ENCODE data around the gene MIPOL1. TPM values are rescaled to one million over a fixed set of nuclear protein-coding genes. Genes with fewer than 3 reads are reported as not detected.
A peak's percentile ranks its signal among the peaks of the same experiment; 100 is the strongest.

MIPOL1 gene
- total RNA-seq, 1 experiment from 2014 or later: 15.4 TPM

GRCh38 chr14:37170237-37170636, 27.5 kb upstream of the MIPOL1 start (continued):
- TF ChIP-seq ELF1 (IDR thresholded peaks at IDR 0.05; ENCODE audit: borderline replicate concordance, low read depth) (no peak), REST (IDR thresholded peaks at IDR 0.05; ENCODE audit: low read depth) (no peak), EZH2 (IDR thresholded peaks at IDR 0.05) (no peak)

DNA sequence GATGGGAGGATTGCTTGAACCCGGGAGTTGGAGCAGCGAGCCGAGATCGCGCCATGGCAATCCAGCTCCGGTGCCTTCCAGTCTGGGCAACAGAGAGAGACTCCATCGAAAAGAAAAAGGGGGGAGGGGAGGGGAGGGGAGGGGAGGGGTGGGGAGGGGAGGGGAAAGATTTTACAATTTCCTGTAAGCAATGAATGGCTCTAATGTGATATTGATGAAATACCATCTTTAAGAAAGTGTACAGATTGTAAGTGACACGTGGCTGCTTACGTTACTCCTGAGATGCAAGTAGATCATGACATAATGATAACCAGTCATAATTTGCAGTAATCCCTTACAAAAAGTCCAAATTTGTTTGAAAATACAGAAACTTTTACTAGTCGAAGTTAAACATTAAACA, 26.7 kb upstream of the MIPOL1 start:
- ATAC-seq (no peak), DNase-seq (ENCODE audit: low read depth, low spot score) (no peak)
- no peaks in the 10 kb centered on the region for H4K20me1 ChIP-seq (ENCODE audit: insufficient read depth)
- H3K9me3 ChIP-seq (ENCODE audit: control insufficient read depth in 1 of 2, insufficient read depth in 1 of 2, low read depth in 1 of 2, low read length in 2 of 2): no peaks in the 10 kb centered on the region
- H3K79me2 ChIP-seq (ENCODE audit: insufficient read depth, low read length): peaks cover 5% of the 10 kb centered on the region; the same call in 1 of the 2 replicates
- no peak for TF ChIP-seq CEBPB (IDR thresholded peaks at IDR 0.05; ENCODE audit: low read depth)
- no peak overlapping the region for H3K9ac ChIP-seq (ENCODE audit: low read length)
- no peak overlapping the region for H3K4me3 ChIP-seq (replicated peaks in 1 of 2; ENCODE audit: low read depth in 1 of 2, low read length in 2 of 2)
- no peaks in the 10 kb centered on the region for H3K9me2 ChIP-seq (ENCODE audit: insufficient read depth)
- ChIA-PET CTCF (no interaction called here), RAD21 (ENCODE audit: low non-redundant PET in 1 of 2, low total read pairs in 2 of 2, uncharacterized antibody in 2 of 2, unreplicated experiment in 2 of 2) (no interaction called here), POLR2A (interaction anchor here (0.9 kb wide), 1 partner anchor 30 kb away, joined by 3 read pairs; no protein-coding TSS in a partner anchor)
- intact Hi-C loops (cut with micrococcal nuclease): no loop called here
- no peak overlapping the region for H3K27ac ChIP-seq (ENCODE audit: low read depth, low read length)
- no TSS peak for BruUV-seq (replicated peaks)
- H3K27me3 ChIP-seq (ENCODE audit: insufficient read depth, low read length): no peaks in the 10 kb centered on the region
- no peak overlapping the region for H2AFZ ChIP-seq (ENCODE audit: low read depth, low read length, poor library complexity, severe bottlenecking)
- H3K4me2 ChIP-seq (ENCODE audit: low read length): no peak overlapping the region
- H3K36me3 ChIP-seq (ENCODE audit: control insufficient read depth in 1 of 2, insufficient read depth in 2 of 2, low read length in 2 of 2): no peaks in the 10 kb centered on the region
- peaks cover 6% of the 10 kb centered on the region in 2 experiments for H3K4me1 ChIP-seq (ENCODE audit: control insufficient read depth in 1 of 2, insufficient read depth in 2 of 2, low read length in 2 of 2)

- DNase-seq (ENCODE audit: low read depth, low spot score): no peak
- H3K4me3 ChIP-seq (replicated peaks in 1 of 2; ENCODE audit: low read depth in 1 of 2, low read length in 2 of 2): peak overlapping the region; percentile 88 to 89
- intact Hi-C loops (cut with micrococcal nuclease): no loop called here
- H2AFZ ChIP-seq (ENCODE audit: low read depth, low read length, poor library complexity, severe bottlenecking): peak overlapping the region; percentile 49
- ChIA-PET CTCF (no interaction called here), RAD21 (ENCODE audit: low non-redundant PET in 1 of 2, low total read pairs in 2 of 2, uncharacterized antibody in 2 of 2, unreplicated experiment in 2 of 2) (no interaction called here), POLR2A (interaction anchor here (0.9 kb wide), 1 partner anchor 29 kb away, joined by 3 read pairs; no protein-coding TSS in a partner anchor)
- ATAC-seq: peak; percentile 34
- TSS peak; percentile 53 for BruUV-seq (replicated peaks)
- H3K9me3 ChIP-seq (ENCODE audit: control insufficient read depth in 1 of 2, insufficient read depth in 1 of 2, low read depth in 1 of 2, low read length in 2 of 2): no peaks in the 10 kb centered on the region
- H3K4me1 ChIP-seq (ENCODE audit: control insufficient read depth in 1 of 2, insufficient read depth in 2 of 2, low read length in 2 of 2): peaks cover 6% of the 10 kb centered on the region in 2 experiments
- H3K27ac ChIP-seq (ENCODE audit: low read depth, low read length): peak overlapping the region; percentile 90
- peak overlapping the region; percentile 82 for H3K4me2 ChIP-seq (ENCODE audit: low read length)
- H3K36me3 ChIP-seq (ENCODE audit: control insufficient read depth in 1 of 2, insufficient read depth in 2 of 2, low read length in 2 of 2): no peaks in the 10 kb centered on the region
- peaks cover 5% of the 10 kb centered on the region; the same call in 1 of the 2 replicates for H3K79me2 ChIP-seq (ENCODE audit: insufficient read depth, low read length)
- peak overlapping the region; percentile 93 for H3K9ac ChIP-seq (ENCODE audit: low read length)
- H4K20me1 ChIP-seq (ENCODE audit: insufficient read depth): no peaks in the 10 kb centered on the region
- H3K27me3 ChIP-seq (ENCODE audit: insufficient read depth, low read length): no peaks in the 10 kb centered on the region
- H3K9me2 ChIP-seq (ENCODE audit: insufficient read depth): no peaks in the 10 kb centered on the region
- no peak for TF ChIP-seq ZBTB33 (IDR thresholded peaks at IDR 0.05; ENCODE audit: extremely low read depth, insufficient replicate concordance, low read length)
- TF ChIP-seq ATF3 (IDR thresholded peaks at IDR 0.05): no peak
- TF ChIP-seq, protein P1, sequence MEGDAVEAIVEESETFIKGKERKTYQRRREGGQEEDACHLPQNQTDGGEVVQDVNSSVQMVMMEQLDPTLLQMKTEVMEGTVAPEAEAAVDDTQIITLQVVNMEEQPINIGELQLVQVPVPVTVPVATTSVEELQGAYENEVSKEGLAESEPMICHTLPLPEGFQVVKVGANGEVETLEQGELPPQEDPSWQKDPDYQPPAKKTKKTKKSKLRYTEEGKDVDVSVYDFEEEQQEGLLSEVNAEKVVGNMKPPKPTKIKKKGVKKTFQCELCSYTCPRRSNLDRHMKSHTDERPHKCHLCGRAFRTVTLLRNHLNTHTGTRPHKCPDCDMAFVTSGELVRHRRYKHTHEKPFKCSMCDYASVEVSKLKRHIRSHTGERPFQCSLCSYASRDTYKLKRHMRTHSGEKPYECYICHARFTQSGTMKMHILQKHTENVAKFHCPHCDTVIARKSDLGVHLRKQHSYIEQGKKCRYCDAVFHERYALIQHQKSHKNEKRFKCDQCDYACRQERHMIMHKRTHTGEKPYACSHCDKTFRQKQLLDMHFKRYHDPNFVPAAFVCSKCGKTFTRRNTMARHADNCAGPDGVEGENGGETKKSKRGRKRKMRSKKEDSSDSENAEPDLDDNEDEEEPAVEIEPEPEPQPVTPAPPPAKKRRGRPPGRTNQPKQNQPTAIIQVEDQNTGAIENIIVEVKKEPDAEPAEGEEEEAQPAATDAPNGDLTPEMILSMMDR (IDR thresholded peaks at IDR 0.05 in 2 of 3, conservative IDR thresholded peaks at IDR 0.05 in 1 of 3; ENCODE audit: borderline replicate concordance in 1 of 3, insufficient read depth in 1 of 3, low read depth in 2 of 3, low read length in 2 of 3): no peak
- no peak for TF ChIP-seq RAD21 (IDR thresholded peaks at IDR 0.05; ENCODE audit: low read depth)
- TF ChIP-seq POLR2A (IDR thresholded peaks at IDR 0.05; ENCODE audit: borderline replicate concordance, extremely low read depth, insufficient read depth, insufficient read length): no peak
- no peak for TF ChIP-seq ZFX (IDR thresholded peaks at IDR 0.05)
- TF ChIP-seq MAX (IDR thresholded peaks at IDR 0.05): no peak
Measured at GRCh38 chr14:37171678-37172023, 26.1 kb upstream of the MIPOL1 start.

All from HCT116 (cell line).